A673 (cell line): ENCODE measurements around the gene UBE2A. TPM values are rescaled to one million over a fixed set of nuclear protein-coding genes. Genes with fewer than 3 reads are reported as not detected.
A peak's percentile ranks its signal among the peaks of the same experiment; 100 is the strongest.

Experiments
- BruUV-seq: library from RNA; stranded (reverse); fragments of 400-500 nt; replicated peaks from 2 replicates; lab custom pipeline; 2021; lab: Mats Ljungman, UMichigan
- CTCF ChIA-PET: fragments of 300-600 bp; sonication (Branson Sonifier 250); formaldehyde crosslinking; loops from one replicate; lab custom pipeline; 2022; ENCODE audit warnings: antibody characterized with exemption; lab: Charles Lee
- POLR2A ChIA-PET: fragments of 300-600 bp; sonication (Branson Sonifier 250); formaldehyde crosslinking; loops from one replicate; lab custom pipeline; 2022; ENCODE audit warnings: antibody characterized with exemption; ENCODE audit not compliant: low non-redundant PET; lab: Charles Lee
- DNase-seq: peaks from one replicate; pipeline ENCODE4 v3.0.0-alpha.2; 2015; ENCODE audit warnings: low spot score
- H3K27ac ChIP-seq: fragments of 200-600 bp; sonication (generic); 2 replicates; pipeline ENCODE4 v1.5.1; 2016; ENCODE audit warnings: mixed run types, low read depth, mild to moderate bottlenecking, mixed read lengths, antibody characterized with exemption, low read length; ENCODE audit not compliant: poor library complexity, severe bottlenecking
- H3K27me3 ChIP-seq: fragments of 200-600 bp; sonication (generic); replicated peaks from 2 replicates; pipeline ENCODE4 v1.6.1; 2017; ENCODE audit warnings: mixed run types, low read depth, mild to moderate bottlenecking, mixed read lengths, antibody characterized with exemption, low read length; ENCODE audit not compliant: insufficient read depth, poor library complexity
- H3K36me3 ChIP-seq: fragments of 200-600 bp; sonication (generic); 2 replicates; pipeline ENCODE4 v1.6.1; 2016; ENCODE audit warnings: mixed run types, mild to moderate bottlenecking, mixed read lengths, antibody characterized with exemption, low read length; ENCODE audit not compliant: insufficient read depth, poor library complexity, severe bottlenecking
- H3K4me1 ChIP-seq: fragments of 200-600 bp; sonication (generic); 2 replicates; pipeline ENCODE4 v1.6.1; 2017; ENCODE audit warnings: mixed run types, mild to moderate bottlenecking, mixed read lengths, antibody characterized with exemption, low read length; ENCODE audit not compliant: insufficient read depth, poor library complexity, severe bottlenecking
- H3K4me3 ChIP-seq: fragments of 200-600 bp; sonication (generic); 2 replicates; pipeline ENCODE4 v1.5.1; 2016; ENCODE audit warnings: low read depth, mixed run types, mild to moderate bottlenecking, mixed read lengths, low read length; ENCODE audit not compliant: poor library complexity, severe bottlenecking
- H3K9me3 ChIP-seq: fragments of 200-600 bp; sonication (generic); 2 replicates; pipeline ENCODE4 v1.6.1; 2016; ENCODE audit warnings: mixed run types, low read depth, mild to moderate bottlenecking, mixed read lengths, antibody characterized with exemption, low read length; ENCODE audit not compliant: poor library complexity, severe bottlenecking
- EZH2 ChIP-seq: fragments of 200-600 bp; sonication (generic); IDR thresholded peaks from 2 replicates; pipeline ENCODE4 v1.6.1; 2017; ENCODE audit warnings: borderline replicate concordance, low read depth, mild to moderate bottlenecking, mixed read lengths, antibody characterized with exemption, low read length; ENCODE audit not compliant: poor library complexity, severe bottlenecking
- intact Hi-C: fragments of 100-400 bp; cut with micrococcal nuclease; formaldehyde crosslinking; loops from one replicate; pipeline ENCODE4 v1.10.0; 2022; ENCODE audit not compliant: unreplicated experiment
- total RNA-seq: library from RNA; stranded (reverse); gene quantifications from 2 replicates; pipeline ENCODE4 v1.2.3, GENCODE V29; 2021
- TF ChIP-seq, protein P1 (sequence below): fragments of 300-800, 200-600 bp; sonication (generic); conservative IDR thresholded peaks from 2 replicates; pipeline ENCODE4 v1.5.1; 2017; ENCODE audit warnings: low read depth, mild to moderate bottlenecking, antibody characterized with exemption, low read length, moderate library complexity, mixed read lengths

UBE2A gene
- total RNA-seq, 1 experiment from 2014 or later: 85.3 TPM

DNA sequence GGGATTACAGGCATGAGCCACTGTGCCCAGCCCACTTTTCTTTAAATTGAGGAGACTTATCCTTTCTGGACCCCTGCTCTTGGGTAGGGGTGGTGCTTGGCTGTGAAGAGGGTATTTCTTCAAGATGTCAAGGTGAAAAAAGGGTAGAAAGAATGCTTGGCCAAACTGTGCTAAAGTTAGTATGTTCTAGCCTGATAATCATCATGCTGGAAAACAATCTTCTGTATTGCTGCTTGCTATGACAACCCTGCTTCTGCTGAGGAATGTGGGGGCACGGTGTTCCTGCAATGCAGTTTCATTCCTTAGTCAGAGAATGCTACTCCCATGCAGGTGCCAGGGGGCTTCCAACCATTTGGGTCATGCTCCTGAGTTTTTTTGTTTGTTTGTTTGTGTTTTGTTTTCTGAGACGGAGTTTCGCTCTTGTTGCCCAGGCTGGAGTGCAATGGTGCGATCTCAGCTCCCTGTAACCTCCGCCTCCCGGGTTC, 4.0 kb upstream of the UBE2A start:
- ChIA-PET POLR2A (no interaction called here), CTCF (no interaction called here)
- intact Hi-C loops: no loop called here
- H3K9me3 ChIP-seq: no peaks in the 10 kb centered on the region
- DNase-seq: no peak
- H3K4me3 ChIP-seq: no peak overlapping the region
- no peaks in the 10 kb centered on the region for H3K27me3 ChIP-seq
- TF ChIP-seq, protein P1, sequence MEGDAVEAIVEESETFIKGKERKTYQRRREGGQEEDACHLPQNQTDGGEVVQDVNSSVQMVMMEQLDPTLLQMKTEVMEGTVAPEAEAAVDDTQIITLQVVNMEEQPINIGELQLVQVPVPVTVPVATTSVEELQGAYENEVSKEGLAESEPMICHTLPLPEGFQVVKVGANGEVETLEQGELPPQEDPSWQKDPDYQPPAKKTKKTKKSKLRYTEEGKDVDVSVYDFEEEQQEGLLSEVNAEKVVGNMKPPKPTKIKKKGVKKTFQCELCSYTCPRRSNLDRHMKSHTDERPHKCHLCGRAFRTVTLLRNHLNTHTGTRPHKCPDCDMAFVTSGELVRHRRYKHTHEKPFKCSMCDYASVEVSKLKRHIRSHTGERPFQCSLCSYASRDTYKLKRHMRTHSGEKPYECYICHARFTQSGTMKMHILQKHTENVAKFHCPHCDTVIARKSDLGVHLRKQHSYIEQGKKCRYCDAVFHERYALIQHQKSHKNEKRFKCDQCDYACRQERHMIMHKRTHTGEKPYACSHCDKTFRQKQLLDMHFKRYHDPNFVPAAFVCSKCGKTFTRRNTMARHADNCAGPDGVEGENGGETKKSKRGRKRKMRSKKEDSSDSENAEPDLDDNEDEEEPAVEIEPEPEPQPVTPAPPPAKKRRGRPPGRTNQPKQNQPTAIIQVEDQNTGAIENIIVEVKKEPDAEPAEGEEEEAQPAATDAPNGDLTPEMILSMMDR: no peak
- no peak for TF ChIP-seq EZH2
- no peak overlapping the region for H3K27ac ChIP-seq
- no TSS peak for BruUV-seq
- no peaks in the 10 kb centered on the region for H3K4me1 ChIP-seq
- no peaks in the 10 kb centered on the region for H3K36me3 ChIP-seq

DNA sequence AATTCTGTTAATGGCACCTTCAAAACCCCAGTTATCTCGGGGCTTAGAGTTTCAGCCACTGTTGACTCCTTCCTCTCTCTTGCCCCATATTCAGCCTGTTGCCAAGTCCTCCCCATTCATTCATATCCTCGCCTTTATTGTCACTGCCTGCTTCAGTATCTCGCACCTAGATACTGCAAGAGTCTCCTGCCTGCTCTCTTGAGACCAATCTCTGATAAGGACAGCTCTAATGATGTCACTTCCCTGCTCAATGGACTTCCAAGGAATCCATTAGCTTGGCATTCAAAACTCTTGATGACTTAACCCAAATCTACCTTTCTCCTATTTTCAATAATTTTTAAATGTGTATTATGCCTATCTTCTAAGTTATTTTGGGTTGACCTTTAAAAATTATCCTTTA, 1.1 kb upstream of the UBE2A start:
- peaks cover 5% of the 10 kb centered on the region for H3K4me1 ChIP-seq
- TSS peak; percentile 81 for BruUV-seq
- H3K27ac ChIP-seq: no peak overlapping the region
- POLR2A ChIA-PET: no interaction called here
- no peaks in the 10 kb centered on the region for H3K9me3 ChIP-seq
- CTCF ChIA-PET: no interaction called here
- no peak for TF ChIP-seq EZH2
- TF ChIP-seq, protein P1: no peak
- H3K27me3 ChIP-seq: no peaks in the 10 kb centered on the region
- intact Hi-C loops: no loop called here
- H3K4me3 ChIP-seq: peak overlapping the region; percentile 90
- no peak for DNase-seq
- H3K36me3 ChIP-seq: peaks cover 6% of the 10 kb centered on the region

DNA sequence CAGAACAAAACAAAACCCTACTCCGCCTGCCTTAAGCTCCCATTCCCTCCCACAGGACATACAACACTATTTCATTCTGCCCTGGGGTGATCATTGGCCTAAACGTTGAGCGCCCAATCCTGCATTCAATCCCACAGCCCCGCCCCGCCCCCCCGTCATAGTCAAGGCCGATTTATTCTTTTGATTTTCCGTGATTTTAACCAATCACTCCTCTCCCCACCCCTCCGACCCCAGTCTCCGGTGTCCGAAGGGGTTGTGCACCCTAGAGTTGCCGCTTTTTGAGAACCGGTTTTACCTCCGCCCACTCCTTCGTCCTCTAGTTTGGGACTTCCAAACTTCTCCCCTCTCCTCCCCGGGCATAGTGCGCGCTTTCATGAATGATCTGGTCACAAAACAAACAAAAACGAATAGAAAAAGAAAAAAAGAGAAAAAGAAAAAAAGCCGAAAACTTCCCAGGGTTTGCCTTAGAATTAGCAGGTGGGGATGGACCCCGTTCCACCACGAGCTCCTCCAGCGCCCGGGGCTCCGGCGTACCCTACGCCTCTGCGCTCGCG, 446 bp upstream of the UBE2A start:
- no TSS peak for BruUV-seq
- intact Hi-C loops: no loop called here
- ChIA-PET POLR2A (interaction anchor here (0.6 kb wide), 1 partner anchor 94 kb away, joined by 3 read pairs; no protein-coding TSS in a partner anchor), CTCF (interaction anchor here (0.5 to 0.6 kb wide), 3 partner anchors 20 to 201 kb away, joined by 3 to 6 read pairs (median 3); no protein-coding TSS in a partner anchor)
- peak; percentile 24 for DNase-seq
- no peak for TF ChIP-seq EZH2
- Histone ChIP-seq H3K27ac (peak overlapping the region; percentile 91), H3K27me3 (no peaks in the 10 kb centered on the region), H3K4me1 (peaks cover 5% of the 10 kb centered on the region), H3K4me3 (peak overlapping the region; percentile 90), H3K36me3 (peaks cover 6% of the 10 kb centered on the region), H3K9me3 (no peaks in the 10 kb centered on the region)

- Histone ChIP-seq H3K27ac (no peak overlapping the region), H3K9me3 (no peaks in the 10 kb centered on the region), H3K27me3 (no peaks in the 10 kb centered on the region), H3K36me3 (peaks cover 6% of the 10 kb centered on the region), H3K4me1 (peaks cover 5% of the 10 kb centered on the region), H3K4me3 (no peak overlapping the region)
- POLR2A ChIA-PET: no interaction called here
- CTCF ChIA-PET: no interaction called here
- TF ChIP-seq EZH2: no peak
- TF ChIP-seq, protein P1: no peak
- no TSS peak for BruUV-seq
- DNase-seq: no peak
- intact Hi-C loops: no loop called here
Measured at GRCh38 chrX:119579414-119579813, 5.1 kb downstream of the UBE2A start.
